Activated CD4-positive, alpha-beta T cell treated with anti-CD3 and anti-CD28 coated beads, Interleukin-2, Interleukin-6, amounts not matched to agents 100 ng/mL and 50 ng/mL, durations not matched to agents 16 hours and 8 hours (primary cell): ENCODE data around the gene HES7.

Experiments
- DNase-seq: peaks from one replicate; pipeline ENCODE4 v3.0.0-alpha.2; 2020

Gene HES7

DNA sequence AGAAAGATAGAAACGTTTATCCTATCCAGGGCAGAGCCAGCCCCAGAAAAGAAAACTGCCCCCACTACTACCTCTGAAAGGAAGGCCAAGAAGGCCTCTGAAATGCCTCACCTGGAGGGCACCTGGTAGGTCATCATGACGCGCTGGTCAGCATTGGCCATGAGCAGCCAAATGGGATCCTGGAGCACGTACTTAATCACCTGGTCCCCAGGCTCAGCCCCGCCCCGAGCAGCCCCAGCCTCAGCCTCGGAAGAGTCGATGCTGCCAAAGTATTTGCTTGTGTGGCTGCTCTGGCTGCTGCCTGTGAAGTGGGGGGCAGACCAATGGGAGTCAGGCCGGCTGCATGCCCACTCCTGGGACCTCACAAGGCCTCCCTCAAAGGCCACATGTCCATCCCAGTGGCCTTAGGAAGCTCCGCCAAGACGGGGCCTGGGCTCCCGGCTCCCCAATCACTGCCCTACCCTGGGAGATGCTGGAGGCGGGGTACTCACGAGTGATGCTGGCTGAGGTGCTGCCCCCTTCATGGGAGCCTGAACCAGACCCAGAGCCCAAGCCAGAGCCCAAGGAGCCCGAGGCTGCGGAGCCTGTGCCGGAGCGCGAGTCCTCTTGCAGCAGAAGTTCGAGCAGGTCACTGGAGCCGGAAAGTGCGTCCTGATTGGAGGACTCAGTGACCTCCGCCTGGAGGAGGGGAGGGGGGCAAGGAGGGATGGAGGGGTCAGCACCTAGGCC is 18.4 kb upstream of the HES7 start:
- no peak for DNase-seq

DNA sequence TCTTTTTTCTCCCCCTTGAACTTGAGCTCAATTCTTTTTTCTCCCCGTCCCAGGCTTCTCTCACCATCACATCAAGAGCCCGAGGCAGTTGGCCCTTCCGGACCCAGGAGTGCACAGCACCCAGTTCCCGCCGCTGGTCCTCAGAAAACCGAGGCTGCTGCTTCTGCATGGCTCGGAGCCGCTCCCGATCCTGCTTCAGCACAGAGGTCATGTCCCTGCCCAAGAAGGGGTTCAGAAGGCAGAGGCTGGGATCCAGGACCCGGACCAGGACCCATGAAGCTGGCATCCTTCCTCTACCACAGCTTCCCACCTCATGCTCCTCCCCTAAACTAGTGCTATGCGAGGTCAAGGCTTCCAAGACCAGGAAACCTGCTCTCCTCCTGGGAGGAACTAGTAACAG is 17.8 kb upstream of the HES7 start:
- no peak for DNase-seq

DNA sequence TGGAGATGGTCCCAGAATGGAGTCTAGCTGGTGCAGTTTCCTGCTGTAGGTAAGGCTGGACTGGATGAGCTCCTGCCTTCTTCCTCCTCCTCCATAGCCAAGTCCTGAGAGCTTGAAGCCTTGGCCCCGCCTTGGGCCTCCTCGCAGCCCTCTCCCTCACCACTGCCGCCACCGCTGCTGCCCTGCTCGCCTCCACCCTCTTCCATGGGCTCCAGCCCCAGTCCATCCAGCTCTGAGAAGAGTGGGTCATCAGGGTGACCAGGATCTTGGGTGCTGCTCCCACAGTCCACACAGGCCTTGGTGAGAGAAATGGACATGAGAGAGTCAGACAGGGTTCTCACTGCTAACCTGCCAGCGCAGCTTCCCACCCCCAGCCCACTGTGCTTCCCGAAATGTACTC is 17.1 kb upstream of the HES7 start:
- no peak for DNase-seq

DNA sequence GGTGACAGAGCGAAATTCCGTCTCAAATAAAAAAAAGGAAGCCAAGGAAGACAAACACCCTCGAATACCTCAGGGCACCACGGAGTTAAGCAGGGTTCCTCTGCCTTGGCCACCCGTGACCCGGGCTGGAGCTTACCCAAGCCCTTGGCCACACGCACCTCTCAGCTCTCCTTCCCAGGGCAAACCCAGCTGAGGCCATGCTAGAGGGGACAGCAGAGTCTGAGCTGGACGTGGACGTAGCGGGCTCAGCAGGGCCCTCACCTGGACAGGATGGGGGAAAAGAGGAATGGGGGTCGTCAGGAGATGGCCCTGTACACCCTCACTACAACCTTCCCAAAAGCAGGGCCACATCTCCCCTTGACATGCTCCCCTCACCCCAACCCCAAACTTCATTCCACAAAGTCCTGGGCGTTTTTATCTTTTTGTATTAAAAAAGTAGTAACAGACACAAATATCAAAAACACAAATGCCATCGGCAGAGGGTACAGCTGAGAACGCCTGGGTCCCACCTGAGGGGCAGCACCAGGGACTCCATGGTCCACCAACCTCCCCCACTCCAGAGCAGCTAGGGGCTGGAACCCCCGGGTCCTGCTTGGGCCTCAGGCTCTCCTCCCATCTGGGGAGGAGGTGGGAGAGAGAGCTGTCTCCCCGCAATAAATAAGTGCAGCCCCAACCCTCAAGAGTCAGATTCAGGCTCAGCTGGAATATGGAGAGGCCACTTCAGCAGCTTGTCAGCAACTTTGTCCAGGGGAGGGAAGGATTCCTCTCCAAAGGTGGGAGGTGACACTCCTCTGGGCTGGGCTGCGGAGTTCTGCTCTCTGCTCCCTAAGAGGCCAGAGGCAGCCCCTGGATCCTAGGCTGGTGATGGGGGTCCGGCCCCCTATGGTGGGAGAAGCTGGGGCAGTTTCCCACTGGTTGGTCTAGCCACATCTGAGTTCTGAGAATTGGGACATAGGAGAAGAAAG is 16.4 kb upstream of the HES7 start:
- no peak for DNase-seq

DNA sequence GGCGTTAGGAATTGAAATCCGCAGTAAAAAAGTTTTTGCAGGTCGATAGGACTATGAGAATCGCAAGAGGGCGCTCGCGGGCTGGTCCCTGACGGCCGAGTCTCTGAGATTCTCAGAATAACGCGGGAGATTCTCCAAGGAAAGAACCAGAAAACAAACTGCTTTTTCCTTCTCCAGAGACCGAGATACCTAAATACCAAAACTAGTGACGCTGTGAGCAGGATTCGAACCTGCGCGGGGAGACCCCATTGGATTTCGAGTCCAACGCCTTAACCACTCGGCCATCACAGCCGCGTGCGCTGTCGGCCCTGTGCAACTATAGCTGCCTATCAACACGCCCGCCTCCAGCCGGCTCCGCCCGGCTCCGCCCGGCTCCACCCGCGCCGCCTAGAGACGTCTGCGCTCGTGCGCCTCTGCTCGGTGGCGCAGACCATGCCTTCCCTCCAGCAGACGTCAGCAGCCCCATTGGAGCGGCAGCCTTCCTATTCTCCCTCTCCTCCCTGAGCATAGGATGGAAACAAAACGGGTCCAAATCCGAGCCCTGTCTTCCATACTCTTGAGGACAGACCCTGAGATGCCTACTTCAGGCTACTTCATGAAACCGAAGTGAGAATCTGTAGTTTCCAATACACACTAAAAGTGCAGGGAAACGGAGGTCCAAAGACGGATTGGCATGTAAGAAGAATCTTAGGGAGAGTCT is 14.9 kb upstream of the HES7 start:
- DNase-seq, result peak; percentile 99

DNA sequence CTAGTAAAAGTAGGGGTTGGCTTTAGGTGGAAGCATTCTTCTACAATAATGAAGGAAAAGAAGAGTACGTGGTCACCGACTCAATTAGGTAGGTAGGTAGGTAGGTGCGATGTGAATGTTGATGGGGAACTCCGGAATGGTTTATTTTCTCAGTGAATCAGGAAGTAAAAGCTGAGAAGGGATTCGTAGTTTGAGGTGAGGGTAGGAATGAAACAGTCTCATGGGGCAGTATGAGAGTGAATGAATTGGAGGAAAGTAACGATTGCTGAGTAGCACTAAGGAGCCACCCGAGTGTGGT is 14.4 kb upstream of the HES7 start:
- DNase-seq, result no peak

DNA sequence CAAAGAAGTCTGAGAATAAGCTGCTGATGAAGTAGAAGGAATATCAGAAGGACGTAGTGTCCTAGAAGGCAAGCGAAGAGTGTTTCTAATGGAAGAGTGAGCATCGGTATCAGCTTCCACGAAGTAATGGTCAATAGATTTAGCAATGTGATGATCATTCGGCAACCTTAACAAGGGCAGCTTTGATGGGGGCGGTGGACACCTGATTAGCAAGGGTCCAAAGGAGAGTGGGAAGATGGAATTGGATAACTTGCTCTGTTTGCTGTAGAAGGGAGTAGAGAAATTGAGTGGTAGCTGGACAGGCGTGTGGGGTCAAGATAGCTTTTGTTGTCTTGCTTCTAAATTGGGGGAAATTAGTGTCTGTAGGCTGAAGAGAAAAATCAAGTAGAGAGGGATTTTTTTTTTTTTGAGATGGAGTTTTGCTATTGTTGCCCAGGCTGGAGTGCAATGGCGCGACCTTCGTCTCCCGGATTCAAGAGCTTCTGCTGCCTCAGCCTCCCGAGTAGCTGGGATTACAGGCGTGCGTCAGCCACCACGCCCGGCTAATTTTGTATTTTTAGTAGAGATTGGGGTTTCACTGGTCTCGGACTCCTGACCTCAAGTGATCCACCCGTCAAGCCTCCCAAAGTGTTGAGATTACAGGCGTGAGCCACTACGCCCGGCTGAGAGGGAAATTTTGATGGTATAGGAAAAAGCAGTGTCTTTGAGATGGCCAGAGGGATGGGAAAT is 13.9 kb upstream of the HES7 start:
- no peak for DNase-seq

DNA sequence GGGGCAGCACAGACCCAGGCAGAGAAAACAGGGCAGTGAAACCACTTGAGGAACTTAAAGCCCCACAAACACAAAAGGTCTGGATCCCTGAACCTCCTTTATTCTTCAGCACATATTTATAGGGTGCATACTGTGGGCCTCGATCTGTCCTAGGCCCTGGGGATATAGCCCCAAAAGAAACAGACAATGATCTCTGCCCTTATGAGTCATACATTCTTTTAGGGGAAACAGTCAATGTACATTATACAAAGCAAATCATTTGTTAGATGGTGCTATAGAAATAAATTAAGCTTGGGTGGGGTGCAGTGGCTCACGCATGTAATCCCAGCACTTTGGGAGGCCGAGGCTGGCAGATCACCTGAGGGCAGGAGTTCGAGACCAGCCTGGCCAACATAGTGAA is 10.0 kb upstream of the HES7 start:
- DNase-seq, result no peak

DNA sequence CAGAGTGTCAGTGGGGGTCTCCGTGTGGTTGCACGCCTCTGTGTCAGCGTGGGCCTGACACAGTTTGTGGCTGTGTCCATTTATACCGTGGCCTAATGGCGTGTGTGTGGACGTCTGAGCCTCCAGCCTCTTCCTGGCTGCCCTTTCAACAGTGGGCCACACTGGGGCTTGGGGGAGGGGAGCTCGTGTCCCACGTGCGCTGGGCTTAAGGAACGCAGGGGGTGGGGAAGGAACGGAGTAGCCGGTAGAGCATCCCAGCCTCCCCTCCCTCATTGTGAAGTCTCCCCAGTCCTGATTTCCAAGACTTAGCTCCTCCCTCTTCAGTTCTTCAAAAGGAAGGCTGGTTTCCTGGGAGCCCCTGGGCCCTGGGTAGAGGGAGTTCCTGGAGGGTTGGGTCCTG is 9.5 kb upstream of the HES7 start:
- DNase-seq, result no peak

DNA sequence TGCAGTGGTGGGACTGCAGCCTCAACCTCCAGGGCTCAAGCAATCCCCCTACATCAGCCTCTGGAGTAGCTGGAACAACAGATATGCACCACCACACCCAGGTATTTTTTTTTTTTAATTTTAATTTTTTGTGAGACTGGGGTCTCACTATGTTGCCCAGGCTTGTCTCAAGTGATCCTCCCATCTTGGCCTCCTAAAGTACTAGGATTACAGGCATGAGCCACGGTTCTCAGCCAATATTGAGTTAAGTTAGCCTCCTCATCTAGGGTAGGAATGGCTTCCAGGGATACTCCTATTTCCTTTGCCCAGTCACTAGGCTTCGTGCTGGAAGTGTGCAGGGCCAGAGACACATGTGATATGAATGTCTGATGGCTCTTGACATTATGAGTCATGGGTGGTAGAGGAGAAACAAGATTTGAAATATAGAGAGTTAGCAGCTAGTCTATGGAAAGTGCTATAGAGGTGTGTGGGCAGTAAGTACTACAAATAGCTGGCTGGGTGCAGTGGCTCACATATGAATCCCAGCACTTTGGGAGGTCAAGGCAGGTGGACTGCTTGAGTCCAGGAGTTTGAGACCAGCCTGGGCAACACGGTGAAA is 8.0 kb upstream of the HES7 start:
- no peak for DNase-seq

DNA sequence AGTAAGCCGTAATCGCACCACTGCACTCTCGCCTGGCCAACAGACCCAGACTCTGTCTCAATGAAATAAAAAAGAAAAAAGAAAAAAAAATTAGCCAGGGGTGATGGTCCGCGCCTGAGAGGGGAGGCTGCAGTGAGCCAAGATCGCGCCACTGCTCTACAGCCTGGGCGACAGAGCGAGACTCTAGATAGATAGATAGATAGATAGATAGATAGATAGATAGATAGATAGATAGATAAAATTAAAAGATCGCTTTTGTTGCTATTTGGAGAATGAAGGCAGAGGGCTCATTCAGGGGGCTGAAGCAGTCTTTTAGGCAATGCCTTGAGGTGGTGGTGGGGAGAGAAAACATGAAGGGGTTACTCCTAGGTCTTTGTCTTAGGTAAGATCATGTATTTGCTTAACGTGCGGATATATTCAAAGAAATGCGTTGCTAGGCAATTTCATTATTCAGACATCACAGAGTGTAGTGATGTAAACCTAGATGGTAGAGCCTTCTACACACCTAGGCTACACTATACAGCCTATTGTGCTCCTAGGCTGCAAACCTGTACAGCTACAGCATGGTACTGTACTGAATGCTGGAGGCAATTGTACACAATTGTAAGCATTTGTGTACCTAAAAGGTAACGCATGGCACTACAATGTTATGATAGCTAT is 4.3 kb upstream of the HES7 start:
- DNase-seq, result no peak

DNA sequence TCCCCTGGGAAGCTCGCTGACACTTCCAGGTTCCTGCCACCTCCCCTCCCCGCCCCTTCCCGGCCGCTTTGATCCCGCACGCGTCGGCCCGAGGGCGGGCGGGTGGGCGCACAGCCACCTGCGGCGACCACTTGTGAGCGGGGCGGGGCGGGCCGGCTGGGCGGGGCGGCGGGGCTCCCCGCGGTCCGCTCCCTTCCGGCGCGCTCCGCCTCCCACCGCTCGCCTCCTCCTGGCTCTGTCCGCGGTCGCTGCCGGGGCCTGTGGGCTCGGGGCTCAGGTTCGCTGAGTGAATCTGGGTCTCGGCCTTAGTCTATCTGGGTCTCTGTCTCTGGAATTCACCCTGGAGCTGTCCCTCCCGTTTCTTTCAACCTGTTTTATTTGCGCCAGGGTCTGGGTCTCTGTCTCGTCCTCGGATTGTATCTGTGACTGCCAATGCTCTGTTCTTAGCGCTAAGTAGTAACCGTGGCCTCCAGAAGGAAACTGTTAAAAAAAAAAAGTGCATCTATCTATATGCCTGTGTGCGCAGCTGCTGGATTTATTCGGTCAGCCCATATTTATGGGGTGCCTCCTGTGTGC is 2.7 kb upstream of the HES7 start:
- peak; percentile 63 for DNase-seq

DNA sequence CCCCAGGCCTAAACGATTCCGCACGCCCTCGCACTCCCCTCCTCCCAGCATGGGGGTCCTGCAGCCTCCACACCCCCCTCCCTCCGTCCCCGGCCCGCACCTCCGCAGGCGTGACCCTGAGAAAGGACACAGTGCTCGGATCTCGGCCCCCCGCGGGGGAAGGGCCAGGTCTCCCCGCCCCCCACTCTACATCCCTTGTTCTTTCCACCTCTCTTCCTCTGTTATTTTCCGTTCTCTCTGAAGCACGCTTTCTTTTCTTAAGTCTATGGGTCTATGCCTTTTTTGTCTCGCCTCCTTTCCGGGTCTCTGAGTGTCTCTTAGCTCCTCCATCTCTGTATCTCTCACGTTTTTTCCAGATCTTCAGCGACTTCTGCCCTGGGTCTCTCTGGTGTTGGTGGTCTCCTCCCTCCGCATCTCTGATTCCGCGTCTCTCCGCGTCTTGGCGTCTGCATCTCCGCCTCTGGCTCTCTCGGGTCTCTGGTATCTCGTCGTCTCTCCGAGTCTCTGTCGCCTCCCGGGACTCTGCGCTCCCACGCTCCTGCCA is 2.1 kb upstream of the HES7 start:
- no peak for DNase-seq

DNA sequence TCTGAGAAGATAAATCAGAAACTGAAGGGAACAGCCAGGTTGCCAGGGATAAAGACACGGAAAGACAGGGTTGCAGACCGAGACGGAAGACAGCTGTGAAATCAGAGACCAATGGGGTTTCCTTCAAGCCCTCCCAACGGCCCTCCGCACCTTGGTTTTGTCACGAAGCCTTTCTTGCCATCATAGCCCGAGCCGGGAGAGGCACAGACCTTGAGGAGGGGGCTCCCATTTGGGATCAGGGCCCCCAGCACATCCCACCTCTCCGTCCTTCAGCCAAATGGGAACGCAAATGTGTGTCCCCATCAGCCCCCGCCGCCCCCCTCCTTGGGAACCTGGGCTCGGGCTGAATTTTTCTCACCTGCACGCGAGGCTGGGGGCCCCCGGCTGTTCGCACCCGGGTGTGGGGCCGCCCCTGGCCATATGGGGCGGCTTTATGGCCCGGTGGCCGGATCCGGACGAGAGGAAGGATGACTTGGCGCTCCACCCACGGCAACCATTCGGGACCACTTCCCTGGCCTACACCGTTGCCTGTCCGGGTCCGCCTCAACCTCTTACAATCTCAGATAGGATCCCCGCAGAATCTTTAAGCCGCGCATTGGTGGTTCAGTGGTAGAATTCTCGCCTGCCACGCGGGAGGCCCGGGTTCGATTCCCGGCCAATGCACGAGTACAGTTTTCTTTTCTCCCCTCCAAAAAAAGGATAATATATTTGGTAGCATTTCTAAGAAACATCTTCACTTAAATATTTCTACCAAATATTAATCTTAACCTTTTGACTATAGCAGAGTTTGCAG is 1.4 kb upstream of the HES7 start:
- DNase-seq, result peak; percentile 94

DNA sequence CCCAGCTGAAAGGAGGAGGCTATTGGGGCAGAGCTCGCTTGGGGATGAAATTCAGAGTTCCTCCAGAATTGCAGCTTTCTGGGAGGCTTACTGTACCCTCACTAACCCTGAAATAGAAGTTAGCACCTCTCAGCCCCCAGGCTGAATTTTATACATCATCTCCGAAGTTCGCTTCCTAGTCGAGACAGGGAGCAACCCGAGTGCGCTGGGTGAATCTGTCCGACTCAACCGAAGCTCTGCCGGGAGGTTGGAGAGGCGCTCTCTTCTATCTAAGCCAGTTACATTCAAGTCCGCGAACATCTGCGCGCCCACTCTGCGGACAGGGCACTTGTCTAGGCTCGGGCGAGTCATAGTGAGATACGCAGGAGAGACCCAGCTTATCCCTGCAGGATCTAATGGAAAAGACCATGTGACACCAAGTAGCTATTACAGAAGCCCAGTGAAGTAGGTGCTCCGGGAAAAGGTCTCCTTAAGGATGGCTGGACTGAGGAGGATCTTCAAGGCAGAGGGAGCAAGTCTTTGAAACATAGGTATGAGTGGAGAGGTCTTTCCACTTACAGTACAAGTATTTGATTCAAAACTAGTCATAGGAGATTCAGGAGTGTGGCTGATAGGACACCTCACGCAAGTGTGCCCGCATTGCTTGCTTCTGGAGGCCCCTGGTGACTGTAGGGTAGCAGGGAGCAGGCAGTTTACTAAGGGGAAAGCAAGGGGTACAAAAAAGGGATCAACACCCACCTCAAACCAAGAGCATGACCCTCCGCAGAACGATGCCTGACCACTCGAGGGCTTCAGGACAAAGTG is 646 bp upstream of the HES7 start:
- DNase-seq, result peak; percentile 49

DNA sequence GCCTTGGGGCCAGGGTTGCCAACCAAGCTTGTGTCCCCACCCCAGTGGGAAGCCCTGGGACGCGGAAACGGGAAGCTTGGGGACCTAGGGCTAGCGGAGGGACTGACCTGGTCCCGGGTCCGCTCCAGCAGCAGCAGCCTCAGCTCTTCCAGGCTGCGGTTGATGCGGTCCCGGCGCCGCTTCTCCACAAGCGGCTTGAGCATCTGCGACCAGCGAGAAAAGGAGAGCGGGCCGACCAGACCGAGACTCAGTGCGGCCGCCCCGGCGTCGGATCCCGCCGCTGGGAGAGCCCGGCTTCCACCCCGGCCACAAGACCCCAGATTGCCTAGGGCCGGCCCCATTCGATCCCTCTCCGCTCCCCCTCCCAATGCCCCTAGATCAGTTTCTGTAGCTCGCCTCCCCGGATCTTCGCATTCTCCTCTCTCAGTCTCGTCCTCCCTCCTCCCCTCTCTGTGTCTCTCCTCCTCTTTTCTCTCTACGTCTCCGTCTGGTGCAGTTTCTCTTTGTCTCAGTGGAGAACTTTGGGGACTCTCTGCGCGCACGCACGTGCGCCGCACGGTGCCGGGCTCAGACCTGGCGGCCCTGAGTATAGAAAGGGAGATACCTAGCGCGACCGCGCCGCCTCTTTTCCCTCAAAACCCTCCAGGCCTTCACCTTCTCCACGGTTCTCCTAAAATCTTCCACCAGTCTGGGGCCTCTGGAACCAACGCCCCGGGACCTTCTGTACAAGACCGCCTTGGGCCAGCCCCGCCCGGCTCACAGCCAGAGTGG is 797 bp downstream of the HES7 start:
- DNase-seq, result peak; percentile 76

DNA sequence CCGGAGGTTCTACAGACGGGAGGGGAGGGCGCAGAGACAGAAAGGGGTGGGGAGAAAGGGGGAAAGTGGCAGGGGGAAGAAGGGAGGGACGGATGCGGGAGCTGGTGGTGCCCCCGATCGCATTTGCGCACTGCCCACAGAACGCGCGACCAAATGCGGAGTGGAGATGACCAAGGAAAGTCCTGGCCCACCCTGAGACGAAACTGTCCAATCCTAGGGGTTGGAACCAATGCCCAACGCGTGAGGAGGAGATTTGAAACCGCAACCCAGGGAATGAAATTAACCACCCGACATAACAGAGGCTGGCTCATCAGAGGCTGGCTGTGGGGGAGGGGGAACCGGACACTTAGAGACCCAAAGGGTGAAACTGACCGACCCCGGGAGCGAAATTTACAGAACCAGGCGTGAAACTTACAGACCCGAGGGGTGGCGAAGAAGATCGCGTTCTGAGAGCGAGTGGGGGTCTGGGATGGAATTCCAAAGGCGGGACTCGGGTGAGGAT is 1.4 kb downstream of the HES7 start:
- peak; percentile 42 for DNase-seq

DNA sequence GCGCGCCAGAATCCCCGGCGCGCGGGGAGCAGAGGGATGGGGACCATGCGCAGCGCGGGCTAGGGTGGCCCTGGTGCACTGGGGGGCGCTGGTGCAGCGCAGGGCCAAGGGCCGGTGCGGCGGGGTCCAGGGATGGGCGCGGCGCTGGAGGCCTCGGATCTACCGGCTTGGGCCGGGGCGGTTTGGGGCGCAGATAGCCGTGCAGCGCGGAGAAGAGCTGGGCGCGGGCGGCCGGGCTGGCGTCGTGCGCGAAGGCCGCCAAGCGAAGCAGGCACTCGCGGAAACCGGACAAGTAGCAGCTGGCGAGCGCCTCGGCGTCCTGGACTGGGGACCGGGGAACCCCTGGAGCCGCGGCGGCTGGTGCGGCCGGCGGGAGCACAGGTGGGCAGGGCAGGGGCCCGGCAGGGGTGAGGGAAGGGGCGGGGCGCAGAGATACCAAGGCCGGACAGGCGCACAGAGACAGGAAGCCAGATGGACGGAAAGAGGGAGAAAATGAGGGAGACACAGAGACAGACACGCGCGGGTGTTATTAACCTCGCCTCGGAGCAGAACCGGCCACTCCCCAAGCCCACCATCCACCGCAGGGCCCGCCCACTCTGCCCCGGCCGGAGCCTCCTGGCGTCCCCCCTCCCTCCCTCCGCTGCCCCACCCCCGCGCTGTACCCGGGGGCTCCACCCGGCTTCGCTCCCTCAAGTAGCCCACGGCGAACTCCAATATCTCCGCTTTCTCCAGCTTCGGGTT is 2.1 kb downstream of the HES7 start:
- peak; percentile 77 for DNase-seq
